Breast epithelium (tissue), 3 donors: ENCODE measurements around the gene MYH9.

Source experiments
- POLR2A ChIP-seq: fragments of 450-650 bp; IDR thresholded peaks from one replicate; pipeline ENCODE4 v1.6.1; 2016; ENCODE audit warnings: antibody characterized with exemption, mild to moderate bottlenecking, moderate library complexity
- POLR2AphosphoS5 ChIP-seq, 3 donors: sonication (generic); formaldehyde crosslinking; IDR thresholded peaks; one replicate each; pipeline ENCODE4 v1.6.1; 2017; ENCODE audit warnings: antibody characterized with exemption in 3 of 3
- TF ChIP-seq, protein P1 (sequence below), 3 donors: fragments of 450-650 bp; IDR thresholded peaks; one replicate each; pipeline ENCODE4 v1.5.1; 2016 to 2017; ENCODE audit warnings: antibody characterized with exemption in 3 of 3, mild to moderate bottlenecking in 3 of 3, moderate library complexity in 3 of 3

DNA sequence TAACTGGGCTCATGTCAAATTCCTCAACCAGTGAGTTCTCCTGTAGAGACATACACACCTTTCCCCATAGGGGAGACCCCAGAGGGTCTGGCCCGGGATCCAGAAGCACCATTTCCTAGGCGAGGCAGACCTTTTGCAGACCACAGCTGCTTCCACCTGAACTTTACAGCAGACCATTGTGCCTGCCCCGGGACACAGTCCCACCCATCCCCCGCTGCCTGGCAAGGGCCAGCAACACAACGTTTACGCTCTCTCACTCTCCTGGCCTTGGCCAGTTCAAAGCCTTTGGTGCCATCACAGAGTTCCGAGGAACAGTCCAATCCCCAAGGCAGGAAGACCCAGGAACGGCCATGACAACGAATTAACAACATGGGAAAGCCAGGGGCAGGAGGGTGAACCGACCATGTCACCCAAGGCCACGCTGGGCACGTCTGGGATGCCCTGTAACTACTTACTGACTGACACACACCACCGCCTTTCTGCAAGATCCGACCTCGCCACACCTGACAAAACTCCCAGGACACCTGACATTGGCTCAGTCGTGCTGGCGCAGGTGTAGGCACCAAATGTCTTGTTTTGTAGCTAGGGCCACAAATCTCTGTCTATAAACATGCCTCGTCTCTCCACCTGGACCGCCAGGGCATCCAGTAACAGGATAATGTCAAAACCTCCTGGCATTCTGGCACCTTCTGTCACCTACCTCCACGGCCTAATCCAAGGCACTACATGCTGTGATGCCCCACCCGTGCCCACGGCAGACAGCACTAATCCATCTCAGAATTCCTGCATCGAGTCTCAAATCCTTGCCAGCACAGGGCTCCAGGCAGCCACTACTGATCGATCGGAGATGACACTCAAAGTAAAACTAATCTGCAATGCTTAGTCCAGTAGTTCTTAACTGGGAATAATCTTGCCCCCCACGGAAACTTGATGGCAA lies 51.3 kb downstream of the MYH9 start:
- TF ChIP-seq, protein P1, sequence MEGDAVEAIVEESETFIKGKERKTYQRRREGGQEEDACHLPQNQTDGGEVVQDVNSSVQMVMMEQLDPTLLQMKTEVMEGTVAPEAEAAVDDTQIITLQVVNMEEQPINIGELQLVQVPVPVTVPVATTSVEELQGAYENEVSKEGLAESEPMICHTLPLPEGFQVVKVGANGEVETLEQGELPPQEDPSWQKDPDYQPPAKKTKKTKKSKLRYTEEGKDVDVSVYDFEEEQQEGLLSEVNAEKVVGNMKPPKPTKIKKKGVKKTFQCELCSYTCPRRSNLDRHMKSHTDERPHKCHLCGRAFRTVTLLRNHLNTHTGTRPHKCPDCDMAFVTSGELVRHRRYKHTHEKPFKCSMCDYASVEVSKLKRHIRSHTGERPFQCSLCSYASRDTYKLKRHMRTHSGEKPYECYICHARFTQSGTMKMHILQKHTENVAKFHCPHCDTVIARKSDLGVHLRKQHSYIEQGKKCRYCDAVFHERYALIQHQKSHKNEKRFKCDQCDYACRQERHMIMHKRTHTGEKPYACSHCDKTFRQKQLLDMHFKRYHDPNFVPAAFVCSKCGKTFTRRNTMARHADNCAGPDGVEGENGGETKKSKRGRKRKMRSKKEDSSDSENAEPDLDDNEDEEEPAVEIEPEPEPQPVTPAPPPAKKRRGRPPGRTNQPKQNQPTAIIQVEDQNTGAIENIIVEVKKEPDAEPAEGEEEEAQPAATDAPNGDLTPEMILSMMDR (IDR thresholded peaks at IDR 0.05) = no peak
- TF ChIP-seq POLR2AphosphoS5 (IDR thresholded peaks at IDR 0.05) (peak in 1 of 3 donors; percentile 12), POLR2A (no peak)
